GM10248 (cell line): Measurements from ENCODE around the gene GJA3.

ENCODE experiments used
- CTCF ChIA-PET: fragments of 300-600 bp; sonication (Branson Sonifier 250); formaldehyde crosslinking; extraction: SDS; loops from one replicate; lab custom pipeline; 2021; ENCODE audit warnings: antibody characterized with exemption; lab: Yijun Ruan, JAX
- POLR2A ChIA-PET: fragments of 350-650 bp; sonication (Branson Sonifier 250); formaldehyde crosslinking; extraction: SDS; loops from one replicate; lab custom pipeline; 2020; ENCODE audit warnings: antibody characterized with exemption; lab: Yijun Ruan, JAX
- DNase-seq: peaks from one replicate; pipeline ENCODE4 v3.0.0; 2012; ENCODE audit errors: extremely low spot score
- CTCF ChIP-seq: IDR thresholded peaks from 2 replicates; pipeline ENCODE4 v1.5.1; 2012; ENCODE audit warnings: mild to moderate bottlenecking, low read depth; ENCODE audit errors: extremely low read depth, missing control alignments, control extremely low read depth

The GJA3 gene

GRCh38 chr13:20191311-20192157 lies 30.7 kb upstream of the GJA3 start:
- POLR2A ChIA-PET, result no interaction called here
- no peak for TF ChIP-seq CTCF
- CTCF ChIA-PET, result interaction anchor here (0.9 to 1.9 kb wide), 3 partner anchors 9 to 302 kb away, joined by 3 to 8 read pairs (median 4); no protein-coding TSS in a partner anchor
- no peak for DNase-seq

- ChIA-PET POLR2A (no interaction called here), CTCF (interaction anchor here (0.9 to 1.9 kb wide), 5 partner anchors 8 to 730 kb away, joined by 3 to 8 read pairs (median 3); no protein-coding TSS in a partner anchor)
- TF ChIP-seq CTCF, result no peak
- DNase-seq, result no peak
Observed at GRCh38 chr13:20190481-20191310, 29.8 kb upstream of the GJA3 start.

- TF ChIP-seq CTCF, result no peak
- ChIA-PET POLR2A (no interaction called here), CTCF (interaction anchor here (0.9 to 5.7 kb wide), 3 partner anchors 7 to 731 kb away, joined by 3 to 67 read pairs (median 3); no protein-coding TSS in a partner anchor)
Observed at GRCh38 chr13:20190076-20190475, 29.2 kb upstream of the GJA3 start.

GRCh38 chr13:20188667-20189553 lies 28.1 kb upstream of the GJA3 start:
- ChIA-PET CTCF (interaction anchor here (1.2 to 5.7 kb wide), 2 partner anchors 8 to 304 kb away, joined by 4 to 67 read pairs; no protein-coding TSS in a partner anchor), POLR2A (no interaction called here)
- TF ChIP-seq CTCF, result no peak
- DNase-seq, result no peak

More at GRCh38 chr13:20190076-20190475, 29.2 kb upstream of the GJA3 start:
- DNase-seq, result no peak

- DNase-seq, result no peak
- no peak for TF ChIP-seq CTCF
- POLR2A ChIA-PET, result no interaction called here
- CTCF ChIA-PET, result interaction anchor here (0.9 to 5.7 kb wide), 3 partner anchors 10 to 289 kb away, joined by 3 to 67 read pairs (median 10); no protein-coding TSS in a partner anchor
Observed at GRCh38 chr13:20186771-20187170, 25.9 kb upstream of the GJA3 start.
